SHP77 (cell line): ENCODE measurements around the gene PHF13.

Experiments
- DNase-seq, 2 experiments: peaks; one replicate each; lab custom pipeline; 2025; lab: John Stamatoyannopoulos, UW

PHF13 gene

GRCh38 chr1:6602669-6603237, 10.8 kb upstream of the PHF13 start, which contains the start of gene KLHL21:
TSS of gene KLHL21 (minus strand) at chr1:6602869. CDS start at chr1:6602817, 52 bp downstream.
- peak; percentile 63 to 79 for DNase-seq

- DNase-seq: no peak
Observed at GRCh38 chr1:6603238-6603914, 10.2 kb upstream of the PHF13 start.

- no peak for DNase-seq
Observed at GRCh38 chr1:6603915-6604558, 9.5 kb upstream of the PHF13 start.

- DNase-seq: peak; percentile 35 to 57
Observed at GRCh38 chr1:6612641-6613360, 730 bp upstream of the PHF13 start.

GRCh38 chr1:6614019-6614928, 743 bp downstream of the PHF13 start:
- DNase-seq: no peak

GRCh38 chr1:6614929-6615785, 1.6 kb downstream of the PHF13 start:
- DNase-seq: no peak

- no peak for DNase-seq
Observed at GRCh38 chr1:6619045-6619444, 5.5 kb downstream of the PHF13 start.

- no peak for DNase-seq
Observed at GRCh38 chr1:6621429-6622391, 8.2 kb downstream of the PHF13 start.

GRCh38 chr1:6622396-6623152, 9.0 kb downstream of the PHF13 start:
- no peak for DNase-seq

- no peak for DNase-seq
Observed at GRCh38 chr1:6623269-6623965, 9.9 kb downstream of the PHF13 start.

- DNase-seq: peak; percentile 64 to 77
Observed at GRCh38 chr1:6624710-6625583, 11.4 kb downstream of the PHF13 start, which contains the start of gene THAP3. TSS of gene THAP3 (plus strand) at chr1:6624868. CDS start at chr1:6625219, 351 bp downstream.

- no peak for DNase-seq
Observed at GRCh38 chr1:6625584-6626149, 12.1 kb downstream of the PHF13 start.

GRCh38 chr1:6627031-6627430, 13.5 kb downstream of the PHF13 start:
- DNase-seq: no peak

GRCh38 chr1:6627841-6628545, 14.5 kb downstream of the PHF13 start:
- no peak for DNase-seq

- DNase-seq: no peak
Observed at GRCh38 chr1:6628971-6629479, 15.5 kb downstream of the PHF13 start.

GRCh38 chr1:6630027-6630426, 16.5 kb downstream of the PHF13 start:
- no peak for DNase-seq
